ENCODE data around the gene C4orf54. TPM values are rescaled to one million over a fixed set of nuclear protein-coding genes. Genes with fewer than 3 reads are reported as not detected.

Gene C4orf54
- total RNA-seq, 2 experiments from 2014 or later: not detected

GRCh38 chr4:99665983-99666382 lies 8.4 kb upstream of the C4orf54 start:
- peaks cover 3% of the 10 kb centered on the region for H3K9me3 Mint-ChIP-seq
- no peak overlapping the region for H3K4me3 Mint-ChIP-seq
- no peak overlapping the region for H3K27ac Mint-ChIP-seq
- POLR2A ChIA-PET: no interaction called here
- no peaks in the 10 kb centered on the region for H3K36me3 Mint-ChIP-seq
- H3K27me3 Mint-ChIP-seq: peaks cover 16% of the 10 kb centered on the region
- no peak for ATAC-seq (ENCODE audit: low read depth)
- H3K4me1 Mint-ChIP-seq: no peaks in the 10 kb centered on the region
- no peak for DNase-seq

GRCh38 chr4:99664716-99665115 lies 7.1 kb upstream of the C4orf54 start:
- DNase-seq (no peak), ATAC-seq (ENCODE audit: low read depth) (no peak)
- Mint-ChIP-seq H3K27me3 (peaks cover 19% of the 10 kb centered on the region), H3K4me1 (no peaks in the 10 kb centered on the region), H3K4me3 (no peak overlapping the region), H3K27ac (no peak overlapping the region), H3K36me3 (no peaks in the 10 kb centered on the region), H3K9me3 (no peaks in the 10 kb centered on the region)
- POLR2A ChIA-PET: no interaction called here

- ATAC-seq (ENCODE audit: low read depth) (no peak), DNase-seq (no peak)
- H3K4me1 Mint-ChIP-seq: no peaks in the 10 kb centered on the region
- H3K27ac Mint-ChIP-seq: no peak overlapping the region
- H3K27me3 Mint-ChIP-seq: peaks cover 21% of the 10 kb centered on the region
- H3K9me3 Mint-ChIP-seq: no peaks in the 10 kb centered on the region
- H3K4me3 Mint-ChIP-seq: no peak overlapping the region
- POLR2A ChIA-PET: no interaction called here
- H3K36me3 Mint-ChIP-seq: no peaks in the 10 kb centered on the region
These were observed 4.3 kb upstream of the C4orf54 start for GRCh38 chr4:99661907-99662306.

- POLR2A ChIA-PET: no interaction called here
- H3K4me3 Mint-ChIP-seq: no peak overlapping the region
- ATAC-seq (ENCODE audit: low read depth) (no peak), DNase-seq (no peak)
- no peaks in the 10 kb centered on the region for H3K9me3 Mint-ChIP-seq
- H3K4me1 Mint-ChIP-seq: no peaks in the 10 kb centered on the region
- peaks cover 18% of the 10 kb centered on the region for H3K27me3 Mint-ChIP-seq
- no peak overlapping the region for H3K27ac Mint-ChIP-seq
- no peaks in the 10 kb centered on the region for H3K36me3 Mint-ChIP-seq
These were observed 1.0 kb upstream of the C4orf54 start for GRCh38 chr4:99658666-99659065.

GRCh38 chr4:99655308-99656081 lies 2.1 kb downstream of the C4orf54 start:
- H3K4me3 Mint-ChIP-seq: no peak overlapping the region
- no peaks in the 10 kb centered on the region for H3K36me3 Mint-ChIP-seq
- no peak for DNase-seq
- no peaks in the 10 kb centered on the region for H3K4me1 Mint-ChIP-seq
- no peak for ATAC-seq (ENCODE audit: low read depth)
- POLR2A ChIA-PET: no interaction called here
- H3K27me3 Mint-ChIP-seq: peaks cover 7% of the 10 kb centered on the region
- H3K9me3 Mint-ChIP-seq: no peaks in the 10 kb centered on the region
- no peak overlapping the region for H3K27ac Mint-ChIP-seq

GRCh38 chr4:99654361-99654761 lies 3.3 kb downstream of the C4orf54 start:
- DNase-seq: no peak
- ATAC-seq (ENCODE audit: low read depth): no peak
- Mint-ChIP-seq H3K27me3 (peaks cover 4% of the 10 kb centered on the region), H3K36me3 (no peaks in the 10 kb centered on the region), H3K4me1 (no peaks in the 10 kb centered on the region), H3K4me3 (no peak overlapping the region), H3K9me3 (no peaks in the 10 kb centered on the region), H3K27ac (no peak overlapping the region)
- POLR2A ChIA-PET: no interaction called here

- H3K27ac Mint-ChIP-seq: no peak overlapping the region
- POLR2A ChIA-PET: no interaction called here
- no peaks in the 10 kb centered on the region for H3K4me1 Mint-ChIP-seq
- no peaks in the 10 kb centered on the region for H3K36me3 Mint-ChIP-seq
- no peaks in the 10 kb centered on the region for H3K9me3 Mint-ChIP-seq
- H3K4me3 Mint-ChIP-seq: no peak overlapping the region
- H3K27me3 Mint-ChIP-seq: peaks cover 2% of the 10 kb centered on the region
- DNase-seq: no peak
- ATAC-seq (ENCODE audit: low read depth): no peak
These were observed 3.7 kb downstream of the C4orf54 start for GRCh38 chr4:99653916-99654315.

GRCh38 chr4:99652596-99653436 lies 4.8 kb downstream of the C4orf54 start:
- no peak for DNase-seq
- Mint-ChIP-seq H3K4me1 (no peaks in the 10 kb centered on the region), H3K36me3 (no peaks in the 10 kb centered on the region), H3K27me3 (peaks cover 7% of the 10 kb centered on the region), H3K27ac (no peak overlapping the region), H3K9me3 (no peaks in the 10 kb centered on the region), H3K4me3 (no peak overlapping the region)
- no peak for ATAC-seq (ENCODE audit: low read depth)
- POLR2A ChIA-PET: no interaction called here

GRCh38 chr4:99651811-99652485 lies 5.7 kb downstream of the C4orf54 start:
- H3K4me1 Mint-ChIP-seq: no peaks in the 10 kb centered on the region
- H3K4me3 Mint-ChIP-seq: no peak overlapping the region
- ATAC-seq (ENCODE audit: low read depth) (no peak), DNase-seq (no peak)
- POLR2A ChIA-PET: no interaction called here
- H3K36me3 Mint-ChIP-seq: no peaks in the 10 kb centered on the region
- H3K27ac Mint-ChIP-seq: no peak overlapping the region
- H3K27me3 Mint-ChIP-seq: peaks cover 10% of the 10 kb centered on the region
- H3K9me3 Mint-ChIP-seq: no peaks in the 10 kb centered on the region

- POLR2A ChIA-PET: no interaction called here
- H3K27ac Mint-ChIP-seq: no peak overlapping the region
- H3K4me1 Mint-ChIP-seq: no peaks in the 10 kb centered on the region
- no peaks in the 10 kb centered on the region for H3K9me3 Mint-ChIP-seq
- no peak for ATAC-seq (ENCODE audit: low read depth)
- DNase-seq: no peak
- H3K4me3 Mint-ChIP-seq: no peak overlapping the region
- H3K27me3 Mint-ChIP-seq: peaks cover 10% of the 10 kb centered on the region
- H3K36me3 Mint-ChIP-seq: no peaks in the 10 kb centered on the region
These were observed 6.4 kb downstream of the C4orf54 start for GRCh38 chr4:99651016-99651769.

GRCh38 chr4:99649778-99650177 lies 7.8 kb downstream of the C4orf54 start:
- Mint-ChIP-seq H3K27me3 (peaks cover 8% of the 10 kb centered on the region), H3K36me3 (no peaks in the 10 kb centered on the region), H3K9me3 (no peaks in the 10 kb centered on the region), H3K4me3 (no peak overlapping the region), H3K4me1 (no peaks in the 10 kb centered on the region), H3K27ac (no peak overlapping the region)
- POLR2A ChIA-PET: interaction anchor here (0.5 kb wide), 1 partner anchor 140 kb away, joined by 5 read pairs; no protein-coding TSS in a partner anchor
- no peak for DNase-seq
- ATAC-seq (ENCODE audit: low read depth): no peak

- no peaks in the 10 kb centered on the region for H3K36me3 Mint-ChIP-seq
- DNase-seq: no peak
- no peaks in the 10 kb centered on the region for H3K4me1 Mint-ChIP-seq
- H3K27me3 Mint-ChIP-seq: peaks cover 11% of the 10 kb centered on the region
- POLR2A ChIA-PET: no interaction called here
- no peak for ATAC-seq (ENCODE audit: low read depth)
- no peak overlapping the region for H3K27ac Mint-ChIP-seq
- H3K9me3 Mint-ChIP-seq: no peaks in the 10 kb centered on the region
- H3K4me3 Mint-ChIP-seq: no peak overlapping the region
These were observed 8.4 kb downstream of the C4orf54 start for GRCh38 chr4:99649208-99649607.

- ATAC-seq (ENCODE audit: low read depth): no peak
- H3K27me3 Mint-ChIP-seq: peaks cover 14% of the 10 kb centered on the region
These were observed 9.3 kb downstream of the C4orf54 start for GRCh38 chr4:99648321-99648720.

More at GRCh38 chr4:99648321-99648720, 9.3 kb downstream of the C4orf54 start:
- Mint-ChIP-seq H3K4me1 (no peaks in the 10 kb centered on the region), H3K27ac (no peak overlapping the region), H3K4me3 (no peak overlapping the region), H3K36me3 (no peaks in the 10 kb centered on the region), H3K9me3 (no peaks in the 10 kb centered on the region)
- DNase-seq: no peak
- POLR2A ChIA-PET: no interaction called here
